Suprapubic skin (tissue), 4 donors: ENCODE data around the gene ARHGAP32. TPM values are rescaled to one million over a fixed set of nuclear protein-coding genes. Genes with fewer than 3 reads are reported as not detected.

Experiments
- DNase-seq, 2 donors: peaks; one replicate each; pipeline ENCODE4 v3.0.0-alpha.2; 2019; ENCODE audit warnings: low spot score in 2 of 2
- H3K27ac ChIP-seq: fragments of 200-600 bp; sonication (generic); one replicate; pipeline ENCODE4 v1.5.1; 2019
- H3K27me3 ChIP-seq: fragments of 200-600 bp; sonication (generic); one replicate; pipeline ENCODE4 v1.5.1; 2019
- H3K36me3 ChIP-seq: fragments of 200-600 bp; sonication (generic); one replicate; pipeline ENCODE4 v1.5.1; 2019
- H3K4me1 ChIP-seq: fragments of 200-600 bp; sonication (generic); one replicate; pipeline ENCODE4 v1.5.1; 2019
- H3K4me3 ChIP-seq: fragments of 200-600 bp; sonication (generic); one replicate; pipeline ENCODE4 v1.5.1; 2019; ENCODE audit warnings: mild to moderate bottlenecking
- H3K9me3 ChIP-seq: fragments of 200-600 bp; sonication (generic); one replicate; pipeline ENCODE4 v1.5.1; 2019
- CTCF ChIP-seq, 2 donors: fragments of 200-600 bp in 1 of 2; fragments of 450-650 bp in 1 of 2; sonication (generic) in 1 of 2; IDR thresholded peaks; one replicate each; pipeline ENCODE4 v1.5.1; 2016 to 2019; ENCODE audit warnings: antibody characterized with exemption in 2 of 2, mild to moderate bottlenecking in 1 of 2, moderate library complexity in 1 of 2
- EP300 ChIP-seq: sonication (generic); formaldehyde crosslinking; IDR thresholded peaks from one replicate; pipeline ENCODE4 v1.6.1; 2017; ENCODE audit warnings: antibody characterized with exemption
- POLR2A ChIP-seq, 2 donors: fragments of 450-650 bp; IDR thresholded peaks; one replicate each; pipeline ENCODE4 v1.6.1; 2017; ENCODE audit warnings: antibody characterized with exemption in 2 of 2, mild to moderate bottlenecking in 2 of 2, moderate library complexity in 2 of 2
- POLR2AphosphoS5 ChIP-seq, 3 donors: sonication (generic); formaldehyde crosslinking; IDR thresholded peaks; one replicate each; pipeline ENCODE4 v1.6.1; 2017; ENCODE audit warnings: antibody characterized with exemption in 3 of 3
- WGBS: methylation state at CpG from one replicate; pipeline ENCODE4 v1.1.5; 2018; 5-methylcytosine and 5-hydroxymethylcytosine counted together
- total RNA-seq, 4 donors: library from RNA; depleted of rRNA; stranded (reverse); fragments of >200 nt; gene quantifications; one replicate each; pipeline ENCODE4 v1.1.0, GENCODE V29; 2016

Gene ARHGAP32
- total RNA-seq, 4 donors from 2014 or later = 49.5 to 93.4 (median 62.1) TPM

GRCh38 chr11:128970598-128971190 is 221.4 kb downstream of the ARHGAP32 start:
- TF ChIP-seq EP300 (no peak), POLR2AphosphoS5 (IDR thresholded peaks at IDR 0.05) (no peak), POLR2A (IDR thresholded peaks at IDR 0.05) (no peak), CTCF (IDR thresholded peaks at IDR 0.05) (no peak)
- 92% methylated on average over 13 of the region's 13 CpGs for WGBS
- peaks cover 76% of the 10 kb centered on the region for H3K36me3 ChIP-seq
- H3K9me3 ChIP-seq = no peaks in the 10 kb centered on the region
- H3K4me3 ChIP-seq = no peak overlapping the region
- no peak for DNase-seq
- H3K4me1 ChIP-seq = no peaks in the 10 kb centered on the region
- H3K27me3 ChIP-seq = no peaks in the 10 kb centered on the region
- no peak overlapping the region for H3K27ac ChIP-seq

DNA sequence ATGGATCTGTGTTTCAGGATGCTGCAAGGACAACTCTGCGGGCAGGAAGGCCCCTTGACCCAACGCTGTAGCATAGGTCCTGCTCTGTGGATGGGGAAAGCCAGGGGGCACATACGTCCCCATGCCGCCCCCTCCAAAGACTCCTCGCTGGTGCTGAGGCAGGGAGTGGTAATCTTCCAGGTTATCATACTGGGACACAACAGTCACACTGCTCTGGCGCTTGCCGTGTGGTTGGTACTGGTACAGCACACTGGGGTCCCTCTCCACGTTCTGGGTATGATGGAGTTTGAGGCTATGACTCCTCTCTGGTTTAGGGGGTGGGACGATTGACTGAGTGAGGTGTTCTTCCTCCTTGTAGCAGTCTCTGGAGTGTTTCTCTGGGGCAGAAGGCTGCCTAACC is 223.2 kb downstream of the ARHGAP32 start:
- whole genome bisulfite sequencing = 89% methylated on average over 7 of the region's 9 CpGs
- peaks cover 58% of the 10 kb centered on the region for H3K36me3 ChIP-seq
- no peaks in the 10 kb centered on the region for H3K4me1 ChIP-seq
- H3K27me3 ChIP-seq = no peaks in the 10 kb centered on the region
- no peak overlapping the region for H3K27ac ChIP-seq
- no peak for DNase-seq
- H3K4me3 ChIP-seq = no peak overlapping the region
- TF ChIP-seq CTCF (IDR thresholded peaks at IDR 0.05) (no peak), POLR2AphosphoS5 (IDR thresholded peaks at IDR 0.05) (no peak), POLR2A (IDR thresholded peaks at IDR 0.05) (no peak), EP300 (no peak)
- no peaks in the 10 kb centered on the region for H3K9me3 ChIP-seq

DNA sequence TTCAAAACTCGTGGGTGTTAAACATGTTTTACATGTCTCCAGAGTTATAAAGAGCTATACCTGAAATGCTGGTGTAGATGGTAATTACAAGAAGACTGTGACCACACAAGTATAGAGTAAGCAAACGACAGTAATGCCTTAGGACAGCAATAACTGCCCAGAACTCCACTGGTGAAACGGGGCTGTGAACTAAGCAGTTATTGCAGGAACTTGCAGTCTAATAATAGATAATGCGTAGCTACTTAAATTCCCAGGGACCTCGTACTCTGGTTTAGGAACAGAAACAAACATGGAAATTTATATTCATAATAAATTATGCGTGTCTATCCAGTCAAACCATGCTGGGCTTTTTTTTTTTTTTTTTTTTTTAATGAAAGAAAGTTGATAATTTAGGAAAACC is 224.5 kb downstream of the ARHGAP32 start:
- H3K9me3 ChIP-seq = no peaks in the 10 kb centered on the region
- H3K36me3 ChIP-seq = peaks cover 45% of the 10 kb centered on the region
- TF ChIP-seq POLR2AphosphoS5 (IDR thresholded peaks at IDR 0.05) (no peak), EP300 (no peak), CTCF (IDR thresholded peaks at IDR 0.05) (no peak), POLR2A (IDR thresholded peaks at IDR 0.05) (no peak)
- no peak overlapping the region for H3K27ac ChIP-seq
- WGBS = 82% methylated on average over 6 of the region's 6 CpGs
- no peak overlapping the region for H3K4me3 ChIP-seq
- H3K4me1 ChIP-seq = no peaks in the 10 kb centered on the region
- DNase-seq = no peak
- H3K27me3 ChIP-seq = no peaks in the 10 kb centered on the region

GRCh38 chr11:128965485-128965884 is 226.6 kb downstream of the ARHGAP32 start:
- Histone ChIP-seq H3K27ac (no peak overlapping the region), H3K36me3 (peaks cover 25% of the 10 kb centered on the region), H3K4me3 (no peak overlapping the region), H3K9me3 (no peaks in the 10 kb centered on the region), H3K27me3 (no peaks in the 10 kb centered on the region), H3K4me1 (no peaks in the 10 kb centered on the region)
- TF ChIP-seq CTCF (IDR thresholded peaks at IDR 0.05) = no peak
- TF ChIP-seq POLR2A (IDR thresholded peaks at IDR 0.05) = no peak
- no peak for TF ChIP-seq POLR2AphosphoS5 (IDR thresholded peaks at IDR 0.05)
- TF ChIP-seq EP300 = no peak
- 47% methylated on average over 4 of the region's 4 CpGs for WGBS
- no peak for DNase-seq

GRCh38 chr11:128964463-128964930 is 227.6 kb downstream of the ARHGAP32 start:
- 86% methylated on average over 7 of the region's 7 CpGs for WGBS
- H3K4me1 ChIP-seq = no peaks in the 10 kb centered on the region
- TF ChIP-seq POLR2A (IDR thresholded peaks at IDR 0.05) (no peak), EP300 (no peak), CTCF (IDR thresholded peaks at IDR 0.05) (no peak), POLR2AphosphoS5 (IDR thresholded peaks at IDR 0.05) (no peak)
- DNase-seq = no peak
- no peaks in the 10 kb centered on the region for H3K27me3 ChIP-seq
- H3K4me3 ChIP-seq = no peak overlapping the region
- no peak overlapping the region for H3K27ac ChIP-seq
- H3K36me3 ChIP-seq = peaks cover 19% of the 10 kb centered on the region
- H3K9me3 ChIP-seq = no peaks in the 10 kb centered on the region
